Astrocyte of the hippocampus (primary cell): ENCODE results near the gene HENMT1.

ENCODE experiments used
- DNase-seq: peaks from one replicate; pipeline ENCODE4 v3.0.0; 2011; ENCODE audit warnings: low read depth, low spot score

HENMT1 gene

DNA sequence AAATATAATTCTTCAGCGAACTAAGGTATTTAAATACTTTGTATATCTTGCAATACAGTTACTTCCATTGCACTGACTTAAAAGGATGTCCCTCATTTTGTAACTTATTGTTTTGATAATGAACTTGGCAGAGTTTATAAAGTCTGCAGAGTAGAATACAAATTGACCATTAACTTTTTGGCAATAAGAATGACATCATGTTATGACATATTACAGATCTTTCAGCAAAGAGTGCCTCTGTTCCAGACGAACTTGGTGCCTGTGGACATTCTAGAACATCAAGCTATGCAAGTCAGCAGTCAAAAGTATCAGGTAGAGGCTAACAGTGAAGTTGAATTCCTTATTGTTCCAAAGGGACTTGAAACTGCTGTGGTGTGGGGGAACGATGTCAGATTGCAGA is 32.9 kb downstream of the HENMT1 start:
- DNase-seq: no peak

- no peak for DNase-seq
These were observed 33.6 kb downstream of the HENMT1 start for GRCh38 chr1:108627256-108627655.

GRCh38 chr1:108624069-108624468 is 36.8 kb downstream of the HENMT1 start:
- no peak for DNase-seq

- no peak for DNase-seq
These were observed 43.2 kb downstream of the HENMT1 start for GRCh38 chr1:108617724-108618056.

- DNase-seq: no peak
These were observed 43.7 kb downstream of the HENMT1 start for GRCh38 chr1:108617008-108617723.

- no peak for DNase-seq
These were observed 45.3 kb downstream of the HENMT1 start for GRCh38 chr1:108615544-108615943.

GRCh38 chr1:108612496-108612895 is 48.4 kb downstream of the HENMT1 start:
- no peak for DNase-seq

DNA sequence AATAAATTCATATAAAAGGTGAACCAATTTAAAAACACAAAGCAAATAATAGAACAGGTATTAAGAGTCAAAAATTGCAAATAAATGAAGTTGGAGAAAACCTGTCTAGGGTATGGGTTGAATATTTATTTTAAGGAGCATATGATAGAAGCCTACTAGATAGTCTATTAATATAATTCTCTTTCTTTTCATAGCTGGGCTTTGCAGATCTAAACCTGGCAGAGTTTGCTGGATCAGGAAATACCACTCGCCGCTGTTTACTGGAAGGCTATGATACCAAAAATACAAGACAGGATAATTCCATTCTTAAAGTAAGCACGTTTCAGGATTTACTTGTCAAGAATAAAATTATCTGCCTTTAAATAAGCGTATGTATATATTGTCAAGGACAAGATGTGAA is 48.9 kb downstream of the HENMT1 start:
- DNase-seq: no peak

DNA sequence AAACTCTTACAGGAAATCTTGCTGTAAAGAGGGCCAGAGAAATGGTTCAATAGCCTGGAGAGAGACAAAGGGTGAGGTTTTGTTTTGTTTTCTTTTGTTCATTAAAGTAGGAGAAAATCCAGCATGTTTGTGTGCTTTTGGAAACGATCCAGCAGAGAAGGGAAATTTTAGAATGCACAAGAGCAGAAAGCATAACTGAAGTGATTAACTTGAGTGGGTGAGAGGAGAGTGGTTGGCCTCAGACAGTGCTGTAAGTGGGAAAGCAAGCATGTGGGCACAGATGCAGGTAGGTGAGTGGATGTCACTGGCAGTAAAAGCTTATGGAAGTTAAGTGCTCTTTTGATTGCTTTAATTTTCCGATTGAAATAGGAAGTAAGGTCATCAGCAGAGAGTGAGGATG is 50.8 kb downstream of the HENMT1 start:
- peak; percentile 28 for DNase-seq

- no peak for DNase-seq
These were observed 51.3 kb downstream of the HENMT1 start for GRCh38 chr1:108609483-108610049.

- DNase-seq: no peak
These were observed 54.4 kb downstream of the HENMT1 start for GRCh38 chr1:108606478-108606877.

- DNase-seq: no peak
These were observed 55.3 kb downstream of the HENMT1 start for GRCh38 chr1:108605633-108606032.

GRCh38 chr1:108601708-108602410 is 59.0 kb downstream of the HENMT1 start:
- DNase-seq: no peak

GRCh38 chr1:108600504-108600903 is 60.4 kb downstream of the HENMT1 start:
- DNase-seq: no peak

GRCh38 chr1:108598340-108598739 is 62.6 kb downstream of the HENMT1 start:
- no peak for DNase-seq
